GM13977 (cell line): ENCODE results near the gene ARHGAP6.

Experiments used
- DNase-seq: peaks from one replicate; pipeline ENCODE4 v3.0.0; 2012; ENCODE audit warnings: low spot score
- in situ Hi-C: fragments of 300-500 bp; cut with MboI; formaldehyde crosslinking; loops from one replicate; pipeline ENCODE4 v1.12.0; 2022; ENCODE audit warnings: low sequenced_read_pairs, low pct_unique_long_range_greater_than_20kb, mixed read lengths, inconsistent platforms; ENCODE audit not compliant: unreplicated experiment
- TF ChIP-seq, protein P1 (sequence below): IDR thresholded peaks from 2 replicates; pipeline ENCODE4 v1.5.1; 2012; ENCODE audit warnings: mild to moderate bottlenecking, control low read depth; ENCODE audit not compliant: insufficient read depth; ENCODE audit errors: extremely low read depth, missing control alignments

The ARHGAP6 gene

DNA sequence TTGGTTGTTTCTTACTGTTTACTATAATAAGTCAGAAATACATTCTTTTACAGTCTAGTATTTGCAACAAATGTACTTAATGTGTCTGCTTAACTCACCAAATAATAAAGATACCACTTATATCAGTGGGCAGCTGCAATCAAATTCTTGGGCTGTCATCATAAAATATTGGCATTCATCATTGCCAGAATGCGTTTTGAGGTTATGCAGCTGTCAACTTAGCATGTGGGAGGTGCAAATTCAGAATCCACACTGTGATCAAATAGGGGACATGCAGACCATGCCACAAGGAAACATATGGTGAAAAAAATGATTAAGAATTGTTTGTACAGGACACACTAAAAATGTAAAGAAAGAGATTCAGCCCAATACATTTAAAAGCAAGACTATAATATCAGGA is 468.0 kb downstream of the ARHGAP6 start:
- TF ChIP-seq, protein P1, sequence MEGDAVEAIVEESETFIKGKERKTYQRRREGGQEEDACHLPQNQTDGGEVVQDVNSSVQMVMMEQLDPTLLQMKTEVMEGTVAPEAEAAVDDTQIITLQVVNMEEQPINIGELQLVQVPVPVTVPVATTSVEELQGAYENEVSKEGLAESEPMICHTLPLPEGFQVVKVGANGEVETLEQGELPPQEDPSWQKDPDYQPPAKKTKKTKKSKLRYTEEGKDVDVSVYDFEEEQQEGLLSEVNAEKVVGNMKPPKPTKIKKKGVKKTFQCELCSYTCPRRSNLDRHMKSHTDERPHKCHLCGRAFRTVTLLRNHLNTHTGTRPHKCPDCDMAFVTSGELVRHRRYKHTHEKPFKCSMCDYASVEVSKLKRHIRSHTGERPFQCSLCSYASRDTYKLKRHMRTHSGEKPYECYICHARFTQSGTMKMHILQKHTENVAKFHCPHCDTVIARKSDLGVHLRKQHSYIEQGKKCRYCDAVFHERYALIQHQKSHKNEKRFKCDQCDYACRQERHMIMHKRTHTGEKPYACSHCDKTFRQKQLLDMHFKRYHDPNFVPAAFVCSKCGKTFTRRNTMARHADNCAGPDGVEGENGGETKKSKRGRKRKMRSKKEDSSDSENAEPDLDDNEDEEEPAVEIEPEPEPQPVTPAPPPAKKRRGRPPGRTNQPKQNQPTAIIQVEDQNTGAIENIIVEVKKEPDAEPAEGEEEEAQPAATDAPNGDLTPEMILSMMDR = no peak

DNA sequence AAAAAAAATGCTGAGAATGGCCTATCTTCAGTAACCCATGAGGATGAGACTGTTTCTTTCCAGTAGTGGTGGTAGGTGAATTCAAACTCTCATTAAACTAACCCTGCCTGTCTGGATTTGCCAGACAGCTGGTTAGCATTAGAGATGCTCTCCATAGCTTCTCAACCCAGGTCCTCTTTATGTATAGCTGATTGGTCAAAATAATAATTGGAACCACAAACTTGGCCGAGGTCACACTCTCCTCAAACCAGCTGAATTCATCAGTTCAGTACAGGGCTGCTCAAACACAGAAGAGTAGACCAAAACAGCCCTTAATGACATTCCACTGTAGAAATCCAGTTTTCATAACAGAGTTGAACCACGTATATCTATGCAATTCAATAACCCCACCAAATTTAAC is 469.2 kb downstream of the ARHGAP6 start:
- no peak for DNase-seq
- in situ Hi-C loops = no loop called here
- TF ChIP-seq, protein P1 = no peak

More for the DNA sequence above, 468.0 kb downstream of the ARHGAP6 start:
- DNase-seq = no peak
- in situ Hi-C loops = no loop called here

DNA sequence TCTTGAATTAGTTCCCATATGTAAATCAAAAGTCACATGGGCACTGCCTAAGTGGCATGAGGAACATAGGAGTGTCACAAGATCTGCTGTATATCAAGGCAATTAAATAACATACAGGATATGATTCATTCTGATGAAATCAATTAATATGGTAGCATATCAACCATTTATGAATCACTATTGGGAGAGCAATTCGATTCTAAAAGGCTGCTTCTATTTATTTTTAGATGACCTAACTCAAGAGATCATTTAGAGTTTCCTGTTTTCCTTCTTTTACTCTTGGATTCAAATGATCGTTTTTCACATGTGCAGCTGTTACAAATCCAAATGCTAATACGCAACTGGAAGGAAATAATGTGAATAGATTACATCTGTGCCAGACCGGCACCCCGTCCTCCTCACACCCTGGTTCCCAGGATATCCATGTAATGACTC is 472.7 kb downstream of the ARHGAP6 start:
- TF ChIP-seq, protein P1 = no peak
- no peak for DNase-seq
- in situ Hi-C loops = no loop called here

DNA sequence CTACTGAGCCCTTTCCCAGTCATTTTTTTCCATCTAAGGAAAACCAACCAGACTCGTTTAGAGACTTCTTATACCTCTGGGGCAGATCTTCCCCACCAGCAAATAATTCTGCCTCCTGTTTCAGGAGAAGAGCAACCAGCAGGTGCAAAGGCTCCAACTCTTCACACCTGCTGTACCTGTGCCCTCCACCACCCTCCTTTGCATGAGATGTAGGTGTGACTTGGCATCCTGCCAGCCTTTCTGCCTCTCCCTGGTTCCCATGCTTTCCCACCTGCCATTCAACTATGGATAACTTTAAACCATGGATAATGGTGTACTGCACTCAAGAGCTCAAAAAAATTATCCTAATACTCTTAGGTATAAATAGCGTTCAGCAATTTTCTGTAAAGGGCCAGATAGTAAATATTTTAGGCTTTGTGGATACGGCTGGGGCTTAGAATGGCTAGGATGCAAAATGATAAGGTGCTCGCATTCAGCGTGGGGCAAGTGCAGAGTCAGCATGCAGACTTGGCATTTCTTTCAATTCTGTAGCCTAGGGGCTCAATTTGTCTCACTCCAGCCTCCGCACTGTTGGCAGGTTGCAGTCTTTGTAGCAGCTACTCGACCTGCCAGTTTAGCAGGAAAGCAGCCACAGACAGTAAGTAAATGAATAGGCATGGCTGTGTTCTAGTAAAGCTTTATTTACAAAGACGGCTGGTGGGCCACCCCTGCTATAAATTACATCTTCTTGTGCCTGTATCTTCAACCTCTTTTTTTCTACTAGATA is 474.8 kb downstream of the ARHGAP6 start:
- in situ Hi-C loops = no loop called here
- TF ChIP-seq, protein P1 = no peak
- DNase-seq = no peak

DNA sequence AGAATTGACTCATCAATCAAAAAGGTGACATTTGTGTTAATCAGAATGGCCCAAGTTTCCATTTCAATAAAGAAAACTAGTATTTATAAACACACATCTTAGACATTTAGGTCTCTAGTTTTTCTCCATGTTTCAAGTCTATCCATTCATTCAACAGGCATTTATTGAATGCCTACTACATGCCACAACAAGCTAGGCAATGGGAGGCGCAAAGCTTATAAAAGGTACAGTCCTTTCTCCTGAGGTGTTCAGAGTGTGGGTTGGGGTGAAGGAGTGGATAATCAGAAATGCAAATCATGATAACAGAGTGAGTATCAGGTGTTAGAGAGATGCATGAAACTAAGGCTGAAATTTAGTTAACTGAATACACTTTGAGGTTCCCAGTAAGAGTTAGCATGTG is 476.6 kb downstream of the ARHGAP6 start:
- in situ Hi-C loops = no loop called here
- DNase-seq = no peak
- TF ChIP-seq, protein P1 = no peak

DNA sequence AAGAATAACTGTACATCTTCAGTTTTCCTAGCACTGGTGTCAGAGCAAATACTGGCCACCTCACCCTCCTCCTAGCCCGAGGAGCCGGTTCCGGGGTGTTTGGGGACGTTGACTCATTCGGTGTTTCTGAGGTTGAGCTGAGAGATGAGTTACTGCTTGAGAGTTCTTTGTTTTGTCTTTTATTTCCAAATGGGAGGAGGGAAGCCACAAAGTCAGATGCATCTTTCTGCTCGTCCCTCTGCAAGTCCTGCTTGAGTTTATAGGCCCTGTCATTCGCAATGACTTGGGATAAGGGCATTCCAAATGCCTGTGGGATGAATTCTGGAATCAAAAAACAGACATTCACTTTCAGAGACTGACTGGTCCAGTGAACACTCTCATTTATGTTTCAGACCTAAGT is 477.1 kb downstream of the ARHGAP6 start:
- in situ Hi-C loops = no loop called here
- TF ChIP-seq, protein P1 = no peak
- DNase-seq = no peak

DNA sequence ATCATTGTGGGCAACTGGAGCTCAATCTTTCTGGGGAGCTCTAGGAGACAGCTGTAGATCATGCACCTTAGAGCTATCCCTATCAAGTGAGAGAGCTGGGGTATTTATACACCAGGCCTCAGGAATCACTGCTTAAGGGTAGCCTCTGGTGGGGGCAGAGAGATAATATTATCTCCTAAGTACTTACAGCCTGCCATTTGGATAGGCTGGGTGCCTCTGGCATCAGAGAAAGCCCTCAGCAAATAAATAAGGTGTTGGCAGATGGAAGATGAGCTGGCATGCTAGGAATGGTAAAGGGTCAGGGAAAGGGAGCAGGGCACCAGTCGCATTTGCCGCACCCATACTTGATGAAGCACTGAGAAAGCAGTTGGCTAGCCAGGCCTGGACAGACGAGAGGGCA is 478.7 kb downstream of the ARHGAP6 start:
- DNase-seq = no peak
- TF ChIP-seq, protein P1 = no peak
- in situ Hi-C loops = no loop called here
